A549 (cell line): Measurements from ENCODE around the gene CPA1.

Source experiments
- ESRRA ChIP-seq: fragments of 150-350 bp; IDR thresholded peaks from 2 replicates; pipeline ENCODE4 v1.6.1; 2014; ENCODE audit warnings: mild to moderate bottlenecking, low read length, borderline replicate concordance
- HDAC2 ChIP-seq: fragments of 200-600 bp; sonication (generic); IDR thresholded peaks from 2 replicates; pipeline ENCODE4 v1.6.1; 2016
- HOXB5 ChIP-seq: fragments of 250-450 bp; sonication (Bioruptor Pico); IDR thresholded peaks from 2 replicates; pipeline ENCODE4 v1.5.0; 2020; ENCODE audit warnings: mild to moderate bottlenecking, moderate library complexity
- MYC ChIP-seq: IDR thresholded peaks from 2 replicates; pipeline ENCODE4 v1.6.1; 2012; ENCODE audit warnings: mild to moderate bottlenecking, inconsistent platforms, low read length, improper control_type of control experiment, borderline replicate concordance
- POLR2A ChIP-seq: IDR thresholded peaks from 2 replicates; pipeline ENCODE4 v1.6.1; 2012; ENCODE audit warnings: mild to moderate bottlenecking, low read length
- POLR2AphosphoS2 ChIP-seq: conservative IDR thresholded peaks from 2 replicates; pipeline ENCODE4 v1.6.1; 2012; ENCODE audit warnings: low read length, improper control_type of control experiment, inconsistent platforms
- RCOR1 ChIP-seq: fragments of 150-350 bp; IDR thresholded peaks from 2 replicates; pipeline ENCODE4 v1.6.1; 2014; ENCODE audit warnings: antibody characterized with exemption, low read length, low read depth
- TF ChIP-seq, protein P1 (sequence below): fragments of >200 bp; sonication (Bioruptor Twin); formaldehyde crosslinking; IDR thresholded peaks from 3 replicates; pipeline ENCODE4 v1.5.1; 2016

- TF ChIP-seq POLR2AphosphoS2 (no peak), HDAC2 (no peak), MYC (no peak), POLR2A (no peak), ESRRA (no peak), RCOR1 (no peak), HOXB5 (CRISPR knock-in tag) (no peak)
- TF ChIP-seq, protein P1, sequence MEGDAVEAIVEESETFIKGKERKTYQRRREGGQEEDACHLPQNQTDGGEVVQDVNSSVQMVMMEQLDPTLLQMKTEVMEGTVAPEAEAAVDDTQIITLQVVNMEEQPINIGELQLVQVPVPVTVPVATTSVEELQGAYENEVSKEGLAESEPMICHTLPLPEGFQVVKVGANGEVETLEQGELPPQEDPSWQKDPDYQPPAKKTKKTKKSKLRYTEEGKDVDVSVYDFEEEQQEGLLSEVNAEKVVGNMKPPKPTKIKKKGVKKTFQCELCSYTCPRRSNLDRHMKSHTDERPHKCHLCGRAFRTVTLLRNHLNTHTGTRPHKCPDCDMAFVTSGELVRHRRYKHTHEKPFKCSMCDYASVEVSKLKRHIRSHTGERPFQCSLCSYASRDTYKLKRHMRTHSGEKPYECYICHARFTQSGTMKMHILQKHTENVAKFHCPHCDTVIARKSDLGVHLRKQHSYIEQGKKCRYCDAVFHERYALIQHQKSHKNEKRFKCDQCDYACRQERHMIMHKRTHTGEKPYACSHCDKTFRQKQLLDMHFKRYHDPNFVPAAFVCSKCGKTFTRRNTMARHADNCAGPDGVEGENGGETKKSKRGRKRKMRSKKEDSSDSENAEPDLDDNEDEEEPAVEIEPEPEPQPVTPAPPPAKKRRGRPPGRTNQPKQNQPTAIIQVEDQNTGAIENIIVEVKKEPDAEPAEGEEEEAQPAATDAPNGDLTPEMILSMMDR = no peak
Observed at GRCh38 chr7:130350945-130351790, 29.1 kb upstream of the CPA1 start.
